Chondrocyte (in vitro differentiated cells): ENCODE data around the gene MIXL1. TPM values are rescaled to one million over a fixed set of nuclear protein-coding genes. Genes with fewer than 3 reads are reported as not detected.

Experiments used
- DNase-seq: peaks from one replicate; pipeline ENCODE4 v3.0.0; 2021; ENCODE audit warnings: mixed read lengths, low spot score
- H3K27ac Mint-ChIP-seq: one replicate; pipeline ENCODE4 v1.8.0; 2021; ENCODE audit warnings: mild to moderate bottlenecking, moderate library complexity, mixed read lengths; ENCODE audit not compliant: unreplicated experiment
- H3K27me3 Mint-ChIP-seq: 2 replicates; pipeline ENCODE4 v1.8.0; 2021; ENCODE audit warnings: low read depth, mixed read lengths
- H3K36me3 Mint-ChIP-seq: 2 replicates; pipeline ENCODE4 v1.8.0; 2021; ENCODE audit warnings: low read depth, mixed read lengths
- H3K4me1 Mint-ChIP-seq: 2 replicates; pipeline ENCODE4 v1.8.0; 2021; ENCODE audit warnings: low read depth, mild to moderate bottlenecking, mixed read lengths
- H3K4me3 Mint-ChIP-seq: one replicate; pipeline ENCODE4 v1.8.0; 2021; ENCODE audit warnings: mild to moderate bottlenecking, moderate library complexity, mixed read lengths; ENCODE audit not compliant: unreplicated experiment
- H3K9me3 Mint-ChIP-seq: 2 replicates; pipeline ENCODE4 v1.8.0; 2021; ENCODE audit warnings: low read depth, mixed read lengths
- CTCF ChIP-seq: fragments of 200-600 bp; sonication (generic); IDR thresholded peaks from 2 replicates; pipeline ENCODE4 v1.5.0; 2021; ENCODE audit warnings: antibody characterized with exemption, mild to moderate bottlenecking, moderate library complexity
- long read RNA-seq: library from polyadenylated mRNA; stranded (forward); transcript quantifications from one replicate; pipeline ENCODE4 v2.0.0, GENCODE V29; 2021
- total RNA-seq: library from RNA; stranded (reverse); gene quantifications from 3 replicates; pipeline ENCODE4 v1.2.1, GENCODE V29; 2021

MIXL1 gene
- total RNA-seq: 0.17 TPM in 1 of 3 replicates, not detected in the others
- long read RNA-seq: 0 reads

DNA sequence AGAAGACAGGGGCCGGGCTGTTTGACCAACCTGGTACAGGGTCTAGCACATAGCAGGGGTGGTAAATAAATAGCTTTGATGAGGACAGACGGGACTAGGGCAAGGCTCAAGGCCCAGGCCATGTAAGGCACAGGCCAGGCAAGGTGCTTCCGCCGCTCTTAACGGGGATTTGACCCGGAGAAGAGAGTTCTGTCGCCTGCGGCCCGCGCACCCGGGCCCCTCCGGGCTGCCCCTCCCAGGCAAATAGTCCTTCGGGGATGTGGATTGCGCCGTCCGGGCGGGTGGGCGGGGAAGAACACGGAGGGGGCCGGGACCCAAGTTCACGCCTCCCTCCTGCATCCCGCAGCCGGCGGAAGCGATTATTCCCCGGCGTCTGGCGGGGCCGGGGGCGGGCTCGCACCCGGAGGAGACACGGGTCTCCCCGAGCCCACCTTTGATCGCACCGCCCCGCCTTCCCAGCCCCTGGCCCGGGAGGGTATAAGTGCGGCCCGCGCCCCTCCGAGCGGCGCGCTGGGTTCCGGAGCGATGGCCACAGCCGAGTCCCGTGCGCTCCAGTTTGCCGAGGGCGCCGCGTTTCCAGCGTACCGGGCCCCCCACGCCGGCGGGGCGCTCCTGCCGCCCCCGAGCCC, at the start of gene MIXL1:
TSS of gene MIXL1 (plus strand) at position 508 of the 629 bp plus-strand sequence. CDS start at position 526, 18 bp downstream.
- H3K36me3 Mint-ChIP-seq: no peaks in the 10 kb centered on the region
- TF ChIP-seq CTCF: no peak
- peak within 1 kb of the TSS; percentile 72 for H3K4me3 Mint-ChIP-seq
- no peaks in the 10 kb centered on the region for H3K27me3 Mint-ChIP-seq
- H3K4me1 Mint-ChIP-seq: no peaks in the 10 kb centered on the region
- no peak for DNase-seq
- H3K9me3 Mint-ChIP-seq: no peaks in the 10 kb centered on the region
- no peak within 1 kb of the TSS for H3K27ac Mint-ChIP-seq

GRCh38 chr1:226176870-226177269, 46.6 kb upstream of the MIXL1 start:
- peaks cover 41% of the 10 kb centered on the region for H3K4me1 Mint-ChIP-seq
- no peaks in the 10 kb centered on the region for H3K9me3 Mint-ChIP-seq
- no peak for DNase-seq
- H3K36me3 Mint-ChIP-seq: peaks cover 6% of the 10 kb centered on the region
- no peak overlapping the region for H3K27ac Mint-ChIP-seq
- H3K4me3 Mint-ChIP-seq: no peak overlapping the region
- H3K27me3 Mint-ChIP-seq: no peaks in the 10 kb centered on the region
- TF ChIP-seq CTCF: no peak

DNA sequence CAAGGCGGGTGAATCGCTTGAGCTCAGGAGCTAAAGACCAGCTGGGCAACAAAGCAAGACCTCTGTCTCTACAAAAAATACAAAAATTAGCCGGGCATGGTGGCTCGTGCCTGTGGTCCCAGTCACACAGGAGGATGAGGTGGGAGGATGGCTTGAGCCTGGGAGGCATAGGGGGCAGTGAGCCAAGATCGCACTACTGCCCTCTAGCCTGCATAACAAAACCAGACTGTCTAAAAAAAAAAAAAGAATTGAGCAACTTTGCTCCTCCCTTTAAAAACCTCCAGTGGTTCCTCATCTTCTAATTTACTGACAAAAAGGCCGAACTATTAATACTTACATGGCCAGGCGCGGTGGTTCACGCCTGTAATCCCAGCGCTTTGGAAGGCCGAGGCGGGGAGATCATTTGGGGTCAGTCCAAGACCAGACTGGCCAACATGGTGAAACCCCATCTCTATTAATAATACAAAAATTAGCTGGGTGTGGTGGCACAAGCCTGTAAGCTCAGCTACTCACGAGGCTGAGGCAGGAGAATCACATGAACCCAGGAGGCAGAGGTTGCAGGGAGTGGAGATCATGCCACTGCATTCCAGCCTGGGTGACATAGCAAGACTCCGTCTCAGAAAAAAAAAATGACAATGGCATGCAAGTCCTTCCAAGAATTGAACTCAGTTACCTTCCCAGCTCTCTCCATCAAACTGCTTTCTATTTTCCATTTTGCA, 41.3 kb upstream of the MIXL1 start:
- H3K27me3 Mint-ChIP-seq: no peaks in the 10 kb centered on the region
- H3K4me3 Mint-ChIP-seq: peak overlapping the region; percentile 37
- H3K27ac Mint-ChIP-seq: peak overlapping the region; percentile 96
- no peak for DNase-seq
- H3K4me1 Mint-ChIP-seq: peaks cover 64% of the 10 kb centered on the region
- peaks cover 14% of the 10 kb centered on the region for H3K36me3 Mint-ChIP-seq
- H3K9me3 Mint-ChIP-seq: no peaks in the 10 kb centered on the region
- TF ChIP-seq CTCF: peak; percentile 76

GRCh38 chr1:226185141-226186036, 38.1 kb upstream of the MIXL1 start:
- H3K4me1 Mint-ChIP-seq: peaks cover 49% of the 10 kb centered on the region

More at GRCh38 chr1:226185141-226186036, 38.1 kb upstream of the MIXL1 start:
- no peaks in the 10 kb centered on the region for H3K9me3 Mint-ChIP-seq
- H3K27ac Mint-ChIP-seq: peak overlapping the region; percentile 95
- no peaks in the 10 kb centered on the region for H3K27me3 Mint-ChIP-seq
- H3K4me3 Mint-ChIP-seq: peak overlapping the region; percentile 87
- DNase-seq: no peak
- no peak for TF ChIP-seq CTCF
- peaks cover 9% of the 10 kb centered on the region for H3K36me3 Mint-ChIP-seq
